Aorta (tissue), 5 donors: ENCODE measurements around the gene OR2L3. TPM values are rescaled to one million over a fixed set of nuclear protein-coding genes. Genes with fewer than 3 reads are reported as not detected.
"Not testable (repeated sequence)": the region's sequence is repeated elsewhere in the genome, so short reads cannot be mapped to it uniquely, and the experiment has no call there.

Experiments used
- ATAC-seq: fragments of 200-7000 bp; cut with Tn5 transposase; one replicate; pipeline ENCODE4 v1.9.1; 2022; ENCODE audit warnings: moderate library complexity; ENCODE audit not compliant: low FRiP score
- DNase-seq, 2 donors: peaks; one replicate each; pipeline ENCODE4 v3.0.0-alpha.2; 2020
- H3K27ac ChIP-seq, 2 donors: one replicate each; pipeline ENCODE4 v1.5.1; 2013; ENCODE audit warnings: low read length in 2 of 2, mild to moderate bottlenecking in 2 of 2, moderate library complexity in 2 of 2, control low read depth in 1 of 2, inconsistent platforms in 1 of 2, low read depth in 1 of 2
- H3K27me3 ChIP-seq, 2 donors: one replicate each; pipeline ENCODE4 v1.6.1; 2013; ENCODE audit warnings: control low read depth in 1 of 2, low read length in 1 of 2, mild to moderate bottlenecking in 1 of 2, moderate library complexity in 1 of 2; ENCODE audit not compliant: insufficient read depth in 2 of 2, control insufficient read depth in 1 of 2
- H3K36me3 ChIP-seq, 2 donors: one replicate each; pipeline ENCODE4 v1.6.1; 2013; ENCODE audit warnings: control low read depth in 1 of 2, low read length in 1 of 2, mild to moderate bottlenecking in 1 of 2; ENCODE audit not compliant: insufficient read depth in 2 of 2, control insufficient read depth in 1 of 2
- H3K4me1 ChIP-seq, 2 donors: one replicate each; pipeline ENCODE4 v1.6.1; 2013; ENCODE audit warnings: low read length in 2 of 2, control low read depth in 1 of 2, mild to moderate bottlenecking in 1 of 2, moderate library complexity in 1 of 2; ENCODE audit not compliant: insufficient read depth in 2 of 2, control insufficient read depth in 1 of 2
- H3K4me3 ChIP-seq, 2 donors: one replicate each; pipeline ENCODE4 v1.5.1; 2013; ENCODE audit warnings: low read length in 2 of 2, control low read depth in 1 of 2, mild to moderate bottlenecking in 1 of 2
- H3K9me3 ChIP-seq: one replicate; pipeline ENCODE4 v1.6.1; 2013; ENCODE audit warnings: mild to moderate bottlenecking, low read length; ENCODE audit not compliant: control insufficient read depth
- WGBS, 2 donors: extraction: QIAGEN DNeasy Blood & Tissue Kit; methylation state at CpG; one replicate each; pipeline ENCODE4 v1.1.7; 2013; 5-methylcytosine and 5-hydroxymethylcytosine counted together
- intact Hi-C, 2 donors: fragments of 100-400 bp; cut with DNase I; formaldehyde crosslinking; loops; one replicate each; pipeline versions ENCODE4 v1.14.2 to v1.15.0; 2022
- polyA plus RNA-seq, 2 donors: library from polyadenylated mRNA; stranded (reverse); fragments of 200-250 nt; gene quantifications; one replicate each; pipeline ENCODE4 v1.2.3, GENCODE V29; 2013
- total RNA-seq, 2 donors: library from RNA; stranded (reverse); fragmentation: NEBNext Ultra II Directional; extraction: Animal tissue kit (Norgen Biotek cat#: 25700); gene quantifications; one replicate each; pipeline ENCODE4 v1.2.1, GENCODE V29; 2021
- donor health status: healthy with polysubstance abuse.
- donor health status: Bipolar disorder and iron deficiency.
- donor health status: DM: no; HTN: no; CAD: no.
- donor health status: DM: no; HTN: no; CAD: no.
- donor health status: DM: yes; HTN: yes; CAD: no.

OR2L3 gene
- total and polyA plus RNA-seq, 4 donors: 0.21 TPM; not detected in 3

DNA sequence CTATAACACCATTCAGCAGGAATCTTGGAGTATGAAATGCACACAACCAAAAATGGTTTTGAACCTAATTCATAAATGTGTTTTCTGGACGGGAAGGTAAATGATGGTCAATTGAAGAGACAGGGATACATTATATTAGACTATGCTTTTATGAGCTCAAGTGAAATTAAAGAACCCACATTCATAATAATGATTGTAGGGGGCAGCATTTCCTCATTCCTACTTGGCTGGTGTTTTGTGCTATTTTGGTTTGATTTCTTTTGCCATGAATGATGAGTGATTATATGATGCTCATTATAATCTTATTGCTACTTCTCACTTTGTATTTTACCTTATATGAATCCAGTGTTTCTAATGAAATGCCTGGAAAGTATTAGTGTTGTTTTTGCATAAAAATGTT is 372 bp downstream of the OR2L3 start:
- no peaks in the 10 kb centered on the region for H3K27me3 ChIP-seq
- intact Hi-C loops: no loop called here
- ATAC-seq (no peak), DNase-seq (no peak)
- no peaks in the 10 kb centered on the region for H3K36me3 ChIP-seq
- no peak overlapping the region for H3K27ac ChIP-seq
- WGBS, 2 donors: 46 to 50% methylated on average over 1 of the region's 1 CpG
- no peaks in the 10 kb centered on the region for H3K9me3 ChIP-seq
- no peaks in the 10 kb centered on the region for H3K4me1 ChIP-seq
- no peak overlapping the region for H3K4me3 ChIP-seq

DNA sequence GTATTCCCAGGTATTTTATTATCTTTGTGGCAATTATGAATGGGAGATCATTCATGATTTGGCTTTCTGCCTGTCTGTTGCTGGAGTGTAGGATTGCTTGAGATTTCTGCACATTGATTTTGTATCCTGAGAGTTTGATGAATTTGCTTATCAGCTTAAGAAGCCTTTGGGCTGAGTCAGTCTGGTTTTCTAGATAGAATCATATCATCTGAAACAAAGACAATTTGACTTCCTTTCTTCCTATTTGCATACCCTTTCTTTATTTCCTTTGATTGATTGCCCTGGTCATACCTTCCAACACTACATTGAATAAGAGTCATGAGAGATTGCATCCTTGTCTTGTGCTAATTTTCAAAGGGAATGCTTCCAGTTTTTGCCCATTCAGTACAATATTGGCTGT is 8.0 kb downstream of the OR2L3 start:
- no peak for ATAC-seq
- intact Hi-C loops: no loop called here
- no peak for DNase-seq
- H3K27ac ChIP-seq: no peak overlapping the region
- no peak overlapping the region for H3K4me3 ChIP-seq
- H3K9me3 ChIP-seq: no peaks in the 10 kb centered on the region
- no peaks in the 10 kb centered on the region for H3K4me1 ChIP-seq
- H3K27me3 ChIP-seq: no peaks in the 10 kb centered on the region
- H3K36me3 ChIP-seq: no peaks in the 10 kb centered on the region

- Histone ChIP-seq H3K27me3 (no peaks in the 10 kb centered on the region), H3K4me1 (no peaks in the 10 kb centered on the region), H3K27ac (no peak overlapping the region), H3K36me3 (no peaks in the 10 kb centered on the region), H3K4me3 (no peak overlapping the region), H3K9me3 (no peaks in the 10 kb centered on the region)
- intact Hi-C loops: no loop called here
- ATAC-seq: no peak
- WGBS, 2 donors: 65 to 80% methylated on average over 2 of the region's 2 CpGs
- no peak for DNase-seq
These were observed 8.6 kb downstream of the OR2L3 start for GRCh38 chr1:248055261-248055660.

GRCh38 chr1:248065071-248065470 is 18.4 kb downstream of the OR2L3 start:
- H3K27ac ChIP-seq: no peak overlapping the region
- DNase-seq: no peak
- H3K36me3 ChIP-seq: no peaks in the 10 kb centered on the region
- intact Hi-C loops: no loop called here
- H3K27me3 ChIP-seq: no peaks in the 10 kb centered on the region
- no peak for ATAC-seq
- peaks cover 2% of the 10 kb centered on the region for H3K9me3 ChIP-seq
- 76% methylated on average over 2 of the region's 2 CpGs for WGBS, 2 donors
- H3K4me1 ChIP-seq: no peaks in the 10 kb centered on the region
- H3K4me3 ChIP-seq: no peak overlapping the region

GRCh38 chr1:248065604-248066003 is 19.0 kb downstream of the OR2L3 start:
- Histone ChIP-seq H3K4me3 (no peak overlapping the region), H3K9me3 (peaks cover 2% of the 10 kb centered on the region), H3K27ac (no peak overlapping the region), H3K36me3 (no peaks in the 10 kb centered on the region), H3K4me1 (no peaks in the 10 kb centered on the region), H3K27me3 (no peaks in the 10 kb centered on the region)
- DNase-seq (no peak), ATAC-seq (no peak)
- intact Hi-C loops: no loop called here
- 90 to 96% methylated on average over 3 of the region's 3 CpGs for WGBS, 2 donors

GRCh38 chr1:248083864-248084263 is 37.2 kb downstream of the OR2L3 start:
- H3K4me3 ChIP-seq, DNase-seq, H3K4me1 ChIP-seq, H3K27me3 ChIP-seq, H3K27ac ChIP-seq, H3K36me3 ChIP-seq, intact Hi-C loops, H3K9me3 ChIP-seq: not testable (repeated sequence)
- peak; percentile 29 for ATAC-seq
- WGBS, 2 donors: 82 to 87% methylated on average over 4 to 12 of the region's 17 CpGs

DNA sequence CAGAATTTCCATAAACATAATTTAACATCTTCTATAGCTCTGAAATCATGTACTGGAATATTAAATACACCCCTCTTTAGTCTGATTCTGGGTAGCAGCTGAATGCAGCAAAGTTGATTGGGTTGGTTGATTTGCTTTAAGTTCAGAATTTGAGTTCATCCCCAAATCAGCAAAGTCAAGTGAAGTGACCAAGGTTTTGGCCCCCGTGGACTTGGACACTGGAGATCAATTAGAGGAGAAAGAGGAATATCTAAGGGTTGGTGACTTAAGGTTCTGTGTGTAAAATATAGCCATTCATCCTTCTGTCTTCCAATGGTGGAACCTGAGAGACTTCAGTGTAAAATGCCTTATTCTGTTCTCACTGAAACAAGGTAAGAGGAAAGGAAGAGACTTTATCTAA is 48.2 kb downstream of the OR2L3 start, which contains the start of gene OR2L13:
Gene OR2L13 (plus strand): TSS at position 301 of the 400 bp plus-strand sequence. CDS start 4,192 bp downstream, outside the sequence.
- no peak within 1 kb of the TSS for H3K27ac ChIP-seq
- no peaks in the 10 kb centered on the region for H3K4me1 ChIP-seq
- ATAC-seq (no peak), DNase-seq (no peak)
- H3K9me3 ChIP-seq: no peaks in the 10 kb centered on the region
- H3K36me3 ChIP-seq: no peaks in the 10 kb centered on the region
- no peak within 1 kb of the TSS for H3K4me3 ChIP-seq
- WGBS, 2 donors: 46 to 63% methylated on average over 1 of the region's 1 CpG
- intact Hi-C loops: no loop called here
- H3K27me3 ChIP-seq: no peaks in the 10 kb centered on the region

DNA sequence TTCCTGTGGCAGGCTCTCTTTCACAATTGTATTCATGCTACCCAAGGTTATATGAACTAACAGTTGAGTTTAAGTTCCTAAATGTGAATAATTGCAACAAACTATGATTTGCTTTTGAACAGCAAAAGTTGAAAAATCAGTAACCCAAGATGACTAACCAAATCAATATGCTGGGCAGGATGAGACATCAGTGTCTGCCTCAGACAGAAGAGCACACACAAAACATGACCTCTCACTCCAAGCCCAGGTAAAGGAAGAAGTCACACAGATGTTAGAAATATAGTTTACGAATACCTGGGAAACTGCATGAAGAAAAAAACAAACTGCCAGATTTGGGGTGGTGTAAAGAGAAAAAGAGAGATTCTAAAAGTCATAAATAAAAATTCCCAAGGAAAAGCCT is 51.9 kb downstream of the OR2L3 start:
- H3K4me3 ChIP-seq: no peak overlapping the region

DNA sequence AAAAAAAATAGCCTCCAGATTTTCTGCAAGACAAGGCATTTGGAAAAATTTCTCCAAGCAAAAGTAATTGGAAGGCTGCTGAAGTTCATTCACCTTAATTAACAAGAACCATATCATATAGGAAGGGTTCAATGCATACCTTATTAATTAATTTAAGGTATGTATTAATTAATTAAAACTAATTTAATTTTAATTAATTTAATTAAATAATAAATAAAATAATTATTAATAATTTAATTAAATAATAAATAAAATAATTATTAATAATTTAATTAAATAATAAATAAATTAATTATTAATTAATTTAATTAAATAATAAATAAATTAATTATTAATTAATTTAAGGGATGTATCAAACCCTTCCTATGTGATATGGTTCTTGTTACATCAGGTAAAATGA is 56.2 kb downstream of the OR2L3 start:
- no peak for ATAC-seq

More for the DNA sequence above, 51.9 kb downstream of the OR2L3 start:
- H3K27me3 ChIP-seq: no peaks in the 10 kb centered on the region
- intact Hi-C loops: no loop called here
- no peaks in the 10 kb centered on the region for H3K4me1 ChIP-seq
- H3K36me3 ChIP-seq: no peaks in the 10 kb centered on the region
- ATAC-seq (no peak), DNase-seq (no peak)
- WGBS, 2 donors: 71 to 72% methylated on average over 1 of the region's 1 CpG
- no peaks in the 10 kb centered on the region for H3K9me3 ChIP-seq
- H3K27ac ChIP-seq: no peak overlapping the region

More for the DNA sequence above, 56.2 kb downstream of the OR2L3 start:
- Histone ChIP-seq H3K4me1 (no peaks in the 10 kb centered on the region), H3K27ac (no peak overlapping the region), H3K36me3 (no peaks in the 10 kb centered on the region), H3K27me3 (no peaks in the 10 kb centered on the region), H3K4me3 (no peak overlapping the region), H3K9me3 (no peaks in the 10 kb centered on the region)
- no peak for DNase-seq
- intact Hi-C loops: no loop called here
